Daoy (cell line): Measurements from ENCODE around the gene PRRC2A. TPM values are rescaled to one million over a fixed set of nuclear protein-coding genes. Genes with fewer than 3 reads are reported as not detected.

Experiments used
- DNase-seq: peaks from one replicate; pipeline ENCODE4 v3.0.0-alpha.2; 2015; ENCODE audit warnings: low read depth
- total RNA-seq: library from RNA; depleted of rRNA; stranded (reverse); fragments of >200 nt; shearing (Covaris generic); gene quantifications from 2 replicates; pipeline ENCODE4 v1.2.3, GENCODE V29; 2014

The PRRC2A gene
- total RNA-seq, 1 experiment from 2014 or later: 50.1 TPM

GRCh38 chr6:31651602-31652191 is 31.2 kb downstream of the PRRC2A start:
- peak; percentile 84 for DNase-seq

- peak; percentile 93 for DNase-seq
These were observed 32.6 kb downstream of the PRRC2A start for GRCh38 chr6:31652925-31653724.

GRCh38 chr6:31654574-31655348 is 34.2 kb downstream of the PRRC2A start:
- no peak for DNase-seq

GRCh38 chr6:31655349-31656237 is 35.1 kb downstream of the PRRC2A start, which contains the start of gene APOM:
Gene APOM, plus strand, starts transcription at chr6:31655894. Its CDS starts 73 bp downstream, at chr6:31655967.
- no peak for DNase-seq

- no peak for DNase-seq
These were observed 37.1 kb downstream of the PRRC2A start for GRCh38 chr6:31657406-31658157.

GRCh38 chr6:31658158-31658688 is 37.7 kb downstream of the PRRC2A start:
- DNase-seq: no peak

- DNase-seq: no peak
These were observed 38.6 kb downstream of the PRRC2A start for GRCh38 chr6:31658983-31659648.

GRCh38 chr6:31659649-31660380 is 39.3 kb downstream of the PRRC2A start:
- DNase-seq: peak; percentile 42

GRCh38 chr6:31660381-31661261 is 40.1 kb downstream of the PRRC2A start, which contains the start of gene C6orf47:
Gene C6orf47, minus strand, starts transcription at chr6:31660778. Its CDS starts 831 bp downstream, at chr6:31659947.
- peak; percentile 94 for DNase-seq

GRCh38 chr6:31661262-31662123 is 41.0 kb downstream of the PRRC2A start:
- no peak for DNase-seq

GRCh38 chr6:31662124-31662723 is 41.7 kb downstream of the PRRC2A start:
- no peak for DNase-seq

GRCh38 chr6:31663126-31663960 is 42.8 kb downstream of the PRRC2A start:
- DNase-seq: no peak

- DNase-seq: peak; percentile 92
These were observed 43.7 kb downstream of the PRRC2A start for GRCh38 chr6:31663961-31664789.

- DNase-seq: peak; percentile 95
These were observed 44.4 kb downstream of the PRRC2A start, which contains the start of gene GPANK1 for GRCh38 chr6:31664790-31665500. Gene GPANK1, minus strand, starts transcription at chr6:31664997. Its CDS starts 519 bp downstream, at chr6:31664478.
